HepG2 (cell line): ENCODE results near the gene CDC42EP1. TPM values are rescaled to one million over a fixed set of nuclear protein-coding genes. Genes with fewer than 3 reads are reported as not detected.

Experiments
- FOXA3 ChIP-seq: IDR thresholded peaks from 2 replicates; pipeline ENCODE4 v1.6.1; 2016; ENCODE audit warnings: missing genetic modification reagents, missing compliant biosample characterization
- HNRNPK ChIP-seq: fragments of 200-400 bp; formaldehyde crosslinking; IDR thresholded peaks from 2 replicates; pipeline ENCODE4 v1.6.1; 2018; ENCODE audit warnings: low read length, low read depth, moderate library complexity, mild to moderate bottlenecking; ENCODE audit not compliant: poor library complexity, severe bottlenecking
- MATR3 ChIP-seq: sonication (generic); formaldehyde crosslinking; IDR thresholded peaks from 2 replicates; pipeline ENCODE4 v1.4.0; 2020; ENCODE audit warnings: missing genetic modification reagents
- NPAS2 ChIP-seq: sonication (generic); formaldehyde crosslinking; IDR thresholded peaks from 2 replicates; pipeline ENCODE4 v1.8.0; 2022; ENCODE audit warnings: mild to moderate bottlenecking, missing genetic modification reagents, borderline replicate concordance
- POLR2AphosphoS5 ChIP-seq: IDR thresholded peaks from 2 replicates; pipeline ENCODE4 v1.6.1; 2012; ENCODE audit warnings: low read depth, low read length
- RAD21 ChIP-seq: fragments of 450-650 bp; formaldehyde crosslinking; IDR thresholded peaks from 2 replicates; pipeline ENCODE4 v1.5.0; 2020; ENCODE audit warnings: mild to moderate bottlenecking
- RBFOX2 ChIP-seq: fragments of 200-400 bp; formaldehyde crosslinking; IDR thresholded peaks from 2 replicates; pipeline ENCODE4 v1.6.1; 2017; ENCODE audit warnings: low read depth, mild to moderate bottlenecking, low read length
- SP1 ChIP-seq, 2 experiments: fragments of 450-650 bp in 1 of 2; sonication (generic) in 1 of 2; formaldehyde crosslinking in 1 of 2; IDR thresholded peaks; 2 replicates each; pipeline versions ENCODE4 v1.4.0 to v1.6.1; 2016 to 2020; ENCODE audit warnings: missing genetic modification reagents in 1 of 2
- ZKSCAN5 ChIP-seq: sonication (generic); formaldehyde crosslinking; IDR thresholded peaks from 2 replicates; pipeline ENCODE4 v1.5.1; 2020; ENCODE audit warnings: mild to moderate bottlenecking, missing genetic modification reagents
- ZNF143 ChIP-seq: sonication (generic); formaldehyde crosslinking; IDR thresholded peaks from 2 replicates; pipeline ENCODE4 v1.4.0; 2020; ENCODE audit warnings: missing genetic modification reagents
- ZNF230 ChIP-seq: sonication (generic); formaldehyde crosslinking; IDR thresholded peaks from 2 replicates; pipeline ENCODE4 v1.4.0; 2020; ENCODE audit warnings: mild to moderate bottlenecking, missing genetic modification reagents
- ZNF441 ChIP-seq: sonication (generic); formaldehyde crosslinking; IDR thresholded peaks from 2 replicates; pipeline ENCODE4 v1.7.0; 2021; ENCODE audit warnings: missing genetic modification reagents, borderline replicate concordance
- ZNF562 ChIP-seq: sonication (generic); formaldehyde crosslinking; IDR thresholded peaks from 2 replicates; pipeline ENCODE4 v1.8.0; 2022; ENCODE audit warnings: missing genetic modification reagents, borderline replicate concordance
- ZNF607 ChIP-seq: sonication (generic); formaldehyde crosslinking; IDR thresholded peaks from 2 replicates; pipeline ENCODE4 v1.5.1; 2020; ENCODE audit warnings: missing genetic modification reagents, mild to moderate bottlenecking, borderline replicate concordance
- ZNF772 ChIP-seq: sonication (generic); formaldehyde crosslinking; IDR thresholded peaks from 2 replicates; pipeline ENCODE4 v1.5.0; 2020; ENCODE audit warnings: mild to moderate bottlenecking, missing genetic modification reagents
- ZNF839 ChIP-seq: sonication (generic); formaldehyde crosslinking; IDR thresholded peaks from 2 replicates; pipeline ENCODE4 v1.4.0; 2020; ENCODE audit warnings: missing genetic modification reagents, mild to moderate bottlenecking, borderline replicate concordance
- ZNF850 ChIP-seq: sonication (generic); formaldehyde crosslinking; conservative IDR thresholded peaks from 2 replicates; pipeline ENCODE4 v1.9.0; 2021; ENCODE audit warnings: mild to moderate bottlenecking, missing genetic modification reagents
- polyA plus RNA-seq, 8 experiments: library from polyadenylated mRNA; depleted of rRNA in 3 of 8; stranded (reverse) in 7 of 8; unstranded in 1 of 8; fragments of >200 nt; fragmentation: Illumina TruSeq in 4 of 8; extraction: Trizol in 4 of 8; gene quantifications; 2 replicates each; pipeline versions ENCODE4 v1.2.1 to v1.2.3, GENCODE V29; 2011 to 2016; ENCODE audit warnings: low read depth in 4 of 8, missing spikeins in 1 of 8, mixed read lengths in 1 of 8; ENCODE audit not compliant: insufficient read depth in 1 of 8
- total RNA-seq, 5 experiments: library from RNA; depleted of rRNA; stranded (reverse); fragments of >200 nt; fragmentation: Illumina TruSeq; extraction: Trizol; gene quantifications; 2 replicates each; pipeline ENCODE4 v1.2.3, GENCODE V29; 2016; ENCODE audit warnings: low read depth in 1 of 5
- TF ChIP-seq, protein P1 (sequence below): sonication (generic); formaldehyde crosslinking; IDR thresholded peaks from 2 replicates; pipeline ENCODE4 v1.4.0; 2020; ENCODE audit warnings: mild to moderate bottlenecking, missing genetic modification reagents
- TF ChIP-seq, protein P2 (sequence below): sonication (generic); formaldehyde crosslinking; IDR thresholded peaks from 2 replicates; pipeline ENCODE4 v1.4.0; 2020; ENCODE audit warnings: missing genetic modification reagents
- TF ChIP-seq, protein P3 (sequence below): IDR thresholded peaks from 2 replicates; pipeline ENCODE4 v1.6.1; 2018; ENCODE audit warnings: missing genetic modification reagents, mild to moderate bottlenecking, missing compliant biosample characterization

CDC42EP1 gene
- total and polyA plus RNA-seq, 2 of the 13 experiments (the other 11 are each of a cell fraction or from before 2014, with no cell fraction given): 17.1 to 29.5 TPM

DNA sequence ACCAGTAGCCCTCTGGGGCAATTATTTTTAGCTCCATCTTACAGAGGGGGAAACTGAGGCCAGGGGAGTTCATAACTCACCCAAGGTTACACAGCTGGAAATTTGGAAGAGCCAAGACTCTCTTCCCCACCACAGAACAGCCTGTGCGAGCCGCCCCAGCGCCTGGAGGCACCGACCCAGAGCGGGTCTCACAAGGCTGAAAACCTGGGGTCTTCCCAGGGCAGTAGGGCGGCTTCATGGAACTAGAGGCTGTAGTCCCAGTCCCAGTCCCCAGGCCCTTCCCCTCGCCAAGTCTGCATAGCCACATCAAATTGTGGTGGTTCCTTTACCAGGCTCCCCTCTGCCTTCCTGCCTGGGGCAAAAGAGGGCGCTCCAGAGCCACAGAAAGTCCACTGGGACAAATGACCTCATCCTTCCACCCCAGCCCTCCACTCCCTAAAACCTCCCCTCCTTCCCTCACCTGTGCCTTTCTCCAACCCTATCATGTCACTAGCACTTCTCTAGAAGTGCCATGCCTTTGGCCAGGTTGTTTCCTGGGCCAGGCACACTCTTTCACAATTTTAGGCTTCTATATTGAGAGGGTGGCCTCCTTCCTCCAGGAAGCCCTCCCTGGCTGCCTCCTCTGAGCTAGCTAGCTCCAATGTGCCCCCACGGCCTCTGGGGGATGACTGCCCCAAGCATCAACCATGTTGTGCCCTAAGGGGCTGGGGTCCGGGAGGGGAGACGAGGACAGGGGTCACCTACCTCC, 15.2 kb upstream of the CDC42EP1 start (continued):
- peak; percentile 70; the same call in 1 of the 2 replicates for TF ChIP-seq ZKSCAN5
- TF ChIP-seq SP1 (IDR thresholded peaks at IDR 0.05): no peak
- no peak for TF ChIP-seq SP1 (CRISPR knock-in tag; IDR thresholded peaks at IDR 0.05)
- no peak for TF ChIP-seq ZNF230 (CRISPR knock-in tag)
- 0 out of 2 replicates have a peak, but pooled peaks have one; percentile 8 for TF ChIP-seq ZNF143 (CRISPR knock-in tag)
- no peak for TF ChIP-seq ZNF772 (CRISPR knock-in tag)
- 0 out of 2 replicates have a peak, but pooled peaks have one; percentile 9 for TF ChIP-seq ZNF607
- no peak for TF ChIP-seq HNRNPK
- TF ChIP-seq, protein P1, sequence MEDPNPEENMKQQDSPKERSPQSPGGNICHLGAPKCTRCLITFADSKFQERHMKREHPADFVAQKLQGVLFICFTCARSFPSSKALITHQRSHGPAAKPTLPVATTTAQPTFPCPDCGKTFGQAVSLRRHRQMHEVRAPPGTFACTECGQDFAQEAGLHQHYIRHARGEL: peak; percentile 55; the same call in 1 of the 2 replicates
- 0 out of 2 replicates have a peak, but pooled peaks have one; percentile 15 for TF ChIP-seq ZNF839 (CRISPR knock-in tag)
- TF ChIP-seq, protein P2, sequence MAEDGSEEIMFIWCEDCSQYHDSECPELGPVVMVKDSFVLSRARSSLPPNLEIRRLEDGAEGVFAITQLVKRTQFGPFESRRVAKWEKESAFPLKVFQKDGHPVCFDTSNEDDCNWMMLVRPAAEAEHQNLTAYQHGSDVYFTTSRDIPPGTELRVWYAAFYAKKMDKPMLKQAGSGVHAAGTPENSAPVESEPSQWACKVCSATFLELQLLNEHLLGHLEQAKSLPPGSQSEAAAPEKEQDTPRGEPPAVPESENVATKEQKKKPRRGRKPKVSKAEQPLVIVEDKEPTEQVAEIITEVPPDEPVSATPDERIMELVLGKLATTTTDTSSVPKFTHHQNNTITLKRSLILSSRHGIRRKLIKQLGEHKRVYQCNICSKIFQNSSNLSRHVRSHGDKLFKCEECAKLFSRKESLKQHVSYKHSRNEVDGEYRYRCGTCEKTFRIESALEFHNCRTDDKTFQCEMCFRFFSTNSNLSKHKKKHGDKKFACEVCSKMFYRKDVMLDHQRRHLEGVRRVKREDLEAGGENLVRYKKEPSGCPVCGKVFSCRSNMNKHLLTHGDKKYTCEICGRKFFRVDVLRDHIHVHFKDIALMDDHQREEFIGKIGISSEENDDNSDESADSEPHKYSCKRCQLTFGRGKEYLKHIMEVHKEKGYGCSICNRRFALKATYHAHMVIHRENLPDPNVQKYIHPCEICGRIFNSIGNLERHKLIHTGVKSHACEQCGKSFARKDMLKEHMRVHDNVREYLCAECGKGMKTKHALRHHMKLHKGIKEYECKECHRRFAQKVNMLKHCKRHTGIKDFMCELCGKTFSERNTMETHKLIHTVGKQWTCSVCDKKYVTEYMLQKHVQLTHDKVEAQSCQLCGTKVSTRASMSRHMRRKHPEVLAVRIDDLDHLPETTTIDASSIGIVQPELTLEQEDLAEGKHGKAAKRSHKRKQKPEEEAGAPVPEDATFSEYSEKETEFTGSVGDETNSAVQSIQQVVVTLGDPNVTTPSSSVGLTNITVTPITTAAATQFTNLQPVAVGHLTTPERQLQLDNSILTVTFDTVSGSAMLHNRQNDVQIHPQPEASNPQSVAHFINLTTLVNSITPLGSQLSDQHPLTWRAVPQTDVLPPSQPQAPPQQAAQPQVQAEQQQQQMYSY (CRISPR knock-in tag): 0 out of 2 replicates have a peak, but pooled peaks have one; percentile 30
- no peak for TF ChIP-seq ZNF441
- TF ChIP-seq RAD21: peak; percentile 83; the same call in 1 of the 2 replicates
- TF ChIP-seq POLR2AphosphoS5: no peak
- no peak for TF ChIP-seq ZNF562
- no peak for TF ChIP-seq RBFOX2
- TF ChIP-seq, protein P3, sequence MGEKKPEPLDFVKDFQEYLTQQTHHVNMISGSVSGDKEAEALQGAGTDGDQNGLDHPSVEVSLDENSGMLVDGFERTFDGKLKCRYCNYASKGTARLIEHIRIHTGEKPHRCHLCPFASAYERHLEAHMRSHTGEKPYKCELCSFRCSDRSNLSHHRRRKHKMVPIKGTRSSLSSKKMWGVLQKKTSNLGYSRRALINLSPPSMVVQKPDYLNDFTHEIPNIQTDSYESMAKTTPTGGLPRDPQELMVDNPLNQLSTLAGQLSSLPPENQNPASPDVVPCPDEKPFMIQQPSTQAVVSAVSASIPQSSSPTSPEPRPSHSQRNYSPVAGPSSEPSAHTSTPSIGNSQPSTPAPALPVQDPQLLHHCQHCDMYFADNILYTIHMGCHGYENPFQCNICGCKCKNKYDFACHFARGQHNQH (CRISPR knock-in tag): no peak
- TF ChIP-seq MATR3 (CRISPR knock-in tag): no peak
- TF ChIP-seq FOXA3 (CRISPR knock-in tag): no peak
- TF ChIP-seq NPAS2 (CRISPR knock-in tag): no peak
- 0 out of 2 replicates have a peak, but pooled peaks have one; percentile 15 for TF ChIP-seq ZNF850 (CRISPR knock-in tag)
